RWPE2 (cell line): ENCODE results near the gene WNT6.

Experiments used
- ATAC-seq: fragments of 200-7000 bp; cut with Tn5 transposase; 3 replicates; pipeline ENCODE4 v1.9.1; 2021; ENCODE audit warnings: low read depth
- DNase-seq: peaks from one replicate; pipeline ENCODE4 v3.0.0-alpha.2; 2020; ENCODE audit warnings: low spot score
- H3K27ac ChIP-seq: fragments of 450-650 bp; 2 replicates; pipeline ENCODE4 v1.5.1; 2017; ENCODE audit warnings: mild to moderate bottlenecking; ENCODE audit not compliant: poor library complexity, severe bottlenecking
- H3K27me3 ChIP-seq: fragments of 250-450 bp; sonication (Bioruptor Pico); 2 replicates; pipeline ENCODE4 v1.5.1; 2021; ENCODE audit warnings: mild to moderate bottlenecking, moderate library complexity; ENCODE audit not compliant: insufficient read depth, poor library complexity, severe bottlenecking
- H3K36me3 ChIP-seq: fragments of 250-450 bp; sonication (Bioruptor Pico); 2 replicates; pipeline ENCODE4 v1.5.1; 2020; ENCODE audit warnings: low read depth, mild to moderate bottlenecking, moderate library complexity
- H3K4me1 ChIP-seq: fragments of 250-450 bp; sonication (Bioruptor Pico); 2 replicates; pipeline ENCODE4 v1.5.1; 2021; ENCODE audit warnings: mild to moderate bottlenecking, moderate library complexity; ENCODE audit not compliant: insufficient read depth, poor library complexity, severe bottlenecking
- H3K4me3 ChIP-seq: fragments of 250-450 bp; sonication (Bioruptor Pico); 2 replicates; pipeline ENCODE4 v1.5.1; 2021; ENCODE audit warnings: mild to moderate bottlenecking, moderate library complexity; ENCODE audit not compliant: severe bottlenecking
- H3K9me3 ChIP-seq: fragments of 250-450 bp; sonication (Bioruptor Pico); 2 replicates; pipeline ENCODE4 v1.5.1; 2021; ENCODE audit warnings: mild to moderate bottlenecking, moderate library complexity; ENCODE audit not compliant: severe bottlenecking
- TF ChIP-seq, protein P1 (sequence below): fragments of 450-650 bp; IDR thresholded peaks from one replicate; pipeline ENCODE4 v1.5.1; 2017; ENCODE audit warnings: mild to moderate bottlenecking, moderate library complexity; ENCODE audit not compliant: poor library complexity, severe bottlenecking

Gene WNT6

GRCh38 chr2:218824004-218824403 is 35.6 kb upstream of the WNT6 start:
- Histone ChIP-seq H3K4me3 (no peak overlapping the region), H3K9me3 (no peaks in the 10 kb centered on the region)
- TF ChIP-seq, protein P1, sequence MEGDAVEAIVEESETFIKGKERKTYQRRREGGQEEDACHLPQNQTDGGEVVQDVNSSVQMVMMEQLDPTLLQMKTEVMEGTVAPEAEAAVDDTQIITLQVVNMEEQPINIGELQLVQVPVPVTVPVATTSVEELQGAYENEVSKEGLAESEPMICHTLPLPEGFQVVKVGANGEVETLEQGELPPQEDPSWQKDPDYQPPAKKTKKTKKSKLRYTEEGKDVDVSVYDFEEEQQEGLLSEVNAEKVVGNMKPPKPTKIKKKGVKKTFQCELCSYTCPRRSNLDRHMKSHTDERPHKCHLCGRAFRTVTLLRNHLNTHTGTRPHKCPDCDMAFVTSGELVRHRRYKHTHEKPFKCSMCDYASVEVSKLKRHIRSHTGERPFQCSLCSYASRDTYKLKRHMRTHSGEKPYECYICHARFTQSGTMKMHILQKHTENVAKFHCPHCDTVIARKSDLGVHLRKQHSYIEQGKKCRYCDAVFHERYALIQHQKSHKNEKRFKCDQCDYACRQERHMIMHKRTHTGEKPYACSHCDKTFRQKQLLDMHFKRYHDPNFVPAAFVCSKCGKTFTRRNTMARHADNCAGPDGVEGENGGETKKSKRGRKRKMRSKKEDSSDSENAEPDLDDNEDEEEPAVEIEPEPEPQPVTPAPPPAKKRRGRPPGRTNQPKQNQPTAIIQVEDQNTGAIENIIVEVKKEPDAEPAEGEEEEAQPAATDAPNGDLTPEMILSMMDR = no peak

DNA sequence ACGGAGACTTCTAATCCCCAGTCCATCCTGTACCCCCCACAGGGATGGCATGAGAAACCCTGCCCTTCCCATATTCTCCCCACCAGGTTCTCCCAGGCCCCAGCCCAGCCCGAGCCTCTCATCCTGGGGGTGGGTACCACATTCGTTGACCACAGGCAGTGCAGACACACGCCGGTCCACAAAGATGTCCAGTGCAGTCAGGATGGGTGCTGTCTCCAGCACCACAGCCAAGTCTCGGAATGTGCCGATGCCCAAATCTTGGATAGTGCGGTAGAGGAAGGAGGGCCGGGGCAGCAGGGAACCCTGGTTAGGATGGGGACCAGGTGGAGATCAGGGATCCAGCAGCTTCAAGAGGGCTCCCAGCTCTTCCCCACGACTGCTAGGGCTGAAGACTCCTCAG is 32.8 kb upstream of the WNT6 start:
- Histone ChIP-seq H3K27me3 (no peaks in the 10 kb centered on the region), H3K4me3 (no peak overlapping the region), H3K27ac (no peak overlapping the region), H3K36me3 (no peaks in the 10 kb centered on the region), H3K9me3 (no peaks in the 10 kb centered on the region), H3K4me1 (no peaks in the 10 kb centered on the region)
- TF ChIP-seq, protein P1 = no peak
- no peak; the same call in 2 of the 3 replicates for ATAC-seq
- no peak for DNase-seq

More at GRCh38 chr2:218824004-218824403, 35.6 kb upstream of the WNT6 start:
- ATAC-seq = no peak
- Histone ChIP-seq H3K27me3 (no peaks in the 10 kb centered on the region), H3K36me3 (no peaks in the 10 kb centered on the region), H3K4me1 (no peaks in the 10 kb centered on the region), H3K27ac (no peak overlapping the region)
- no peak for DNase-seq

- no peaks in the 10 kb centered on the region for H3K9me3 ChIP-seq
- TF ChIP-seq, protein P1 = no peak
- ATAC-seq (no peak), DNase-seq (no peak)
- H3K4me1 ChIP-seq = peaks cover 8% of the 10 kb centered on the region
- H3K27ac ChIP-seq = no peak overlapping the region
- H3K27me3 ChIP-seq = no peaks in the 10 kb centered on the region
- no peaks in the 10 kb centered on the region for H3K36me3 ChIP-seq
- H3K4me3 ChIP-seq = no peak overlapping the region
Observed at GRCh38 chr2:218827701-218828476, 31.7 kb upstream of the WNT6 start.

- Histone ChIP-seq H3K4me3 (no peak overlapping the region), H3K4me1 (peaks cover 8% of the 10 kb centered on the region), H3K36me3 (no peaks in the 10 kb centered on the region), H3K9me3 (no peaks in the 10 kb centered on the region), H3K27ac (no peak overlapping the region), H3K27me3 (no peaks in the 10 kb centered on the region)
- DNase-seq (no peak), ATAC-seq (no peak)
- TF ChIP-seq, protein P1 = no peak
Observed at GRCh38 chr2:218828477-218828778, 31.2 kb upstream of the WNT6 start.

DNA sequence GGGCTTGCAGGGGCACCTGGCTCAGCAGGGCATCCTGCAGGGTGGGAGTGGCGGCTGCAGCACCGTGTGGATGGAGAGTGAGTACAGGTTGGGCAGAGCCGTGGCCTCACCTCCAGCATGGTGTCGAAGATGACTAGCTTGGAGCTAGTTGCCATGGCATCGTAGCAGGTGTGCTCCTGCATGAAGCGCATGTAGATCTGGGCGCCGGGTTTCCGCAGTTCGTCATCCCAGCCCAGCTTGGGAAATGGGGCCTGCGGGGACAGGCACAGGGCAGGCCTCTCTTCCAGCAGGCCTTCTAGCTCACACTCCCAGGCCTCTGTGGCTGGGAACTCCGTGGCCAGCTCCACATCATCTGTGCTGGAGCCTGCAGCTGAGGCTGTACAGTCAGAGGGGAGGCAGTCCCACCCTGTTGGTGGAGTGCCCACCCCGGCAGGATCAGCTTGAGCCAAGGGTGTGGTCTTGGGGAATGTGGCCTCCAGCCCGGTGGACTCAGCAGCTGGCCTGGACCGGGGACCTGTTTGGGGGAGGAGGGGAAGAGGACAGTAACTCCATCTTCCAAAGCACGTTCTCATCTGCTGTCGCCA is 29.6 kb upstream of the WNT6 start:
- no peak overlapping the region for H3K4me3 ChIP-seq
- H3K36me3 ChIP-seq = no peaks in the 10 kb centered on the region
- peaks cover 8% of the 10 kb centered on the region for H3K4me1 ChIP-seq
- DNase-seq (no peak), ATAC-seq (no peak)
- TF ChIP-seq, protein P1 = no peak
- no peaks in the 10 kb centered on the region for H3K9me3 ChIP-seq
- no peaks in the 10 kb centered on the region for H3K27me3 ChIP-seq
- no peak overlapping the region for H3K27ac ChIP-seq
